Hematopoietic multipotent progenitor cell treated with erythropoietin and hydrocortisone succinate and interleukin-3 and kit ligand, for 6 days (in vitro differentiated cells): ENCODE results near the gene S1PR3.
"Not testable (repeated sequence)": the region's sequence is repeated elsewhere in the genome, so short reads cannot be mapped to it uniquely, and the experiment has no call there.

Experiments used
- DNase-seq: peaks from one replicate; pipeline ENCODE4 v3.0.0-alpha.2; 2015

The S1PR3 gene

GRCh38 chr9:88991066-88992034 lies at the start of gene S1PR3:
S1PR3 (plus strand) TSS chr9:88991468; CDS start chr9:89001201, 9,733 bp downstream.
- DNase-seq = no peak

GRCh38 chr9:88941586-88941985 lies 49.7 kb upstream of the S1PR3 start:
- not testable (repeated sequence) for DNase-seq

DNA sequence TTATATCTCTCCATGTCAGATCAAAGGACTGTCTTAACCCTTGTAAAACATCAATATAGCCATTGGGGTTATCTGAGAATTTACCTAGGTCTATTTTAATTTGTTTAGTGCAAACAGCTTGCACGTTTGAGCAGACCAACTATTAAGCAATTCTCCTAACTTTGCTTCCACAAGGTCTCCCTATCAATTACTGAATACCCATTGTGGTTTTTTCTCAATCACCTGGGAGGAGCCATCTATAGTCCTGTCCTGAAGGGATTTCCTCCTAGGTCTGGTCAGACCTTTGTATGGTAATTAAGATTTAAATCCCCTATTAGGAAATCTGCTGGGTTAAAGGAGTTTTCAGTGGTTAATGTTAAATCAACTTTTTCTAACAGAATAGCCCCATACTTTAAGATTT lies 48.9 kb upstream of the S1PR3 start:
- no peak for DNase-seq

GRCh38 chr9:88945636-88946333 lies 45.5 kb upstream of the S1PR3 start:
- no peak for DNase-seq

DNA sequence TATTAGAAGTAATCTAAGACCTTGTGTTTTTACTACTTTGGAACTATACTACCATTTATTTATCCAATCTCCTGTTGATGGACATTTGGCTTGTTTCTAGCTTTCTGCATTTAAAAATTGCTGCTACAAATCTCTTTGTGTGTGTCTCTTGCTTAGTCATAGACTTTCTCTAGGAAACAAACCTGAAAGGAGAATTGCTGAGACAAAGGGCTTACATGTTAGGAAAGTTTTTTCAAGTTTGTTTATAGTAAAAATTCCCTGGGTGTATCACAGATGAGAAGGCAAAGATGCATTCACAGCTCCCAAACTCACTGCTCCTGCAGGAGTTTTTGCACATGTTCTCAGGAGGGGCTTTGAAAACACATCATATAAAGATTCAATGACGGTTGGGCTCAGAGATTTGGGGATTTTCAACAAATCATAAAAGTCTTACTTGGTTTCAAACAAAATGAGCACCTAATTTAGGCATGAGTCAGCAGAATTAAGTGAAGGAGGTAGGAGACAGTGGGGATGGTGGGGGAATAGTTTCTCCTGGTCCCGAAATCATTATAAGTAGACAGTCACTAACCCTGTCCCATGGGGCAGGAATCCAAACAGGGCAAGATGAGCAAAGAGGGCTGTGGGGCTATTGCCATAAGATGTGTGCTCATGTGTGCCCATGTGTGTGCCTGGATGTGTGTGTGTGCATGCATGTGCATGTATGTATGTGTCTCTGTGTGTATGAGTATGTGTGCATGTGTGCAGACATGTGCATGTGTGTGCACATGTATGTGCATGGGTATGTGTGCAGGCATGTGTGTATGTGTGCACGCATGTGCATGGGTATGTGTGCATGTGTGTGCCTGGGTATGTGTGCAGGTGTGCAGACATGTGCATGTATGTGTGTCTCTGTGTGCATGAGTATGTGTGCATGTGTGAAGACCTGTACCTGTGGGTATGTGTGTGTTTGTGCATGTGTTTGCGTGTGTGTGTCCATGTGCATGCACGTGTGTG lies 43.4 kb upstream of the S1PR3 start:
- DNase-seq = no peak

DNA sequence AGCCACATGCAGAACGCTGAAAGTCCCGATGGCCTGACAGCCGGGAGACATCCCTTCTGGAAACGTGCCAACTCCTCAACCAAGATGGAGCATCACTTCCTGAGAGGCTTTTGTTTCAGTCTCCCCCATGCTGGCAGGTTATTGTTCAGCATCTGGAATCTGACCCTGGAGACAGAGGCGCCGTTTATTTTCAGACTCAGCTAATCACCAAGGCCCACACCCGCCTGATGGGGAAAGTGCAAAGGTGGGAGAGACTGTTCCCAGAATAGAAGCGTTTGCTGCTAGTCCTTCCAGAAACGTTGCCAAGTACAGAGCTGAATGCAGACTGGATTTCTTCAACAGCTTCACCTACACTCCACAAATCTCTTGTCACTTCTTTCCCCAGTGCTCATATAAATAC lies 41.8 kb upstream of the S1PR3 start:
- DNase-seq = no peak

GRCh38 chr9:88949961-88950340 lies 41.3 kb upstream of the S1PR3 start:
- no peak for DNase-seq

- no peak for DNase-seq
Observed at GRCh38 chr9:88950341-88951154, 40.7 kb upstream of the S1PR3 start.

- no peak for DNase-seq
Observed at GRCh38 chr9:88951155-88951542, 40.1 kb upstream of the S1PR3 start.

DNA sequence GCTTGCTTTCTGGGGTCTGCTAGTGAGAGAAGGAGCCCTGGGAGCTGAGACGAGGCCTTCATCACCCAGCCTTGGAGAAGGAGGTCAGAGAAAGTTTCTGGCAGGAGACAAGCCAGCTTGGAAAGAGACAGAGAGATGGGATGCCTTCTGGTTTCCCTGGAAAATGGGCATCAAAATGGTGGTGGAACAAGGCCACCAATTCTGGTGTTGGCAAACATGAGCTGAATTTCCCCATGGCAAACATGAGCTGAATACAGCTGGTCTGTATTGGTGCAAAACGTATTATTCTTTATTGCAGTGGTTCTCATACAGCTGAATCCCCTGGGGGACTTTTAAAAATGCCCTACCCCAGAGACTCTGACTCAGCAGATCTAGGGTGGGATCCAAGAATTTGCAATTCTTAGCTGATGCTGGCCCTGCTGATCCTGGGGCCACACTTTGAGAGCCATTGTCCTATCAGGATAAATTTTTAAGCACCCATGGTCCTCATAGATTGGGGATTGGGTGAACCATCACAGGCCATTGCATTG lies 39.1 kb upstream of the S1PR3 start:
- no peak for DNase-seq

DNA sequence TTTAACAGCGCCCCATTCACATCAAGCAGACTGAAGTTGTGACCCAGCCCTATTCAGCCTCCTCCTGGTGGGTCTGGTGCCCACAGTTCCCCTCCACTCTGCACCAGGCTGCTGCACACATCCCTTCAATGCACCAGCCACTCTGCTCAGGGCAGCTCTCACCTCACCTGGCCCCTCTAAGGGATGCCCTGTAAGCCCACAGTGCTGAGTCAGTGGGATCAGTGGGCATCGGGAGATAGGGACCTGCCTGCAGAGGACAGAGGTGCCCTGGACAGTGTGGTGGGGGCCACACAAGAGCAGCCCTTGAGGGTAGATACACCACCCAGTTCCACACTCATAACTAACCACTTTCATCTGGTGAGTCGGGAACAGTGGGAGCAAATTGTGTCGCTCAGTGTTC lies 38.3 kb upstream of the S1PR3 start:
- DNase-seq = no peak

GRCh38 chr9:88953381-88954029 lies 37.8 kb upstream of the S1PR3 start:
- DNase-seq = no peak

- DNase-seq = no peak
Observed at GRCh38 chr9:88954066-88954465, 37.2 kb upstream of the S1PR3 start.

- no peak for DNase-seq
Observed at GRCh38 chr9:88957526-88957925, 33.7 kb upstream of the S1PR3 start.

DNA sequence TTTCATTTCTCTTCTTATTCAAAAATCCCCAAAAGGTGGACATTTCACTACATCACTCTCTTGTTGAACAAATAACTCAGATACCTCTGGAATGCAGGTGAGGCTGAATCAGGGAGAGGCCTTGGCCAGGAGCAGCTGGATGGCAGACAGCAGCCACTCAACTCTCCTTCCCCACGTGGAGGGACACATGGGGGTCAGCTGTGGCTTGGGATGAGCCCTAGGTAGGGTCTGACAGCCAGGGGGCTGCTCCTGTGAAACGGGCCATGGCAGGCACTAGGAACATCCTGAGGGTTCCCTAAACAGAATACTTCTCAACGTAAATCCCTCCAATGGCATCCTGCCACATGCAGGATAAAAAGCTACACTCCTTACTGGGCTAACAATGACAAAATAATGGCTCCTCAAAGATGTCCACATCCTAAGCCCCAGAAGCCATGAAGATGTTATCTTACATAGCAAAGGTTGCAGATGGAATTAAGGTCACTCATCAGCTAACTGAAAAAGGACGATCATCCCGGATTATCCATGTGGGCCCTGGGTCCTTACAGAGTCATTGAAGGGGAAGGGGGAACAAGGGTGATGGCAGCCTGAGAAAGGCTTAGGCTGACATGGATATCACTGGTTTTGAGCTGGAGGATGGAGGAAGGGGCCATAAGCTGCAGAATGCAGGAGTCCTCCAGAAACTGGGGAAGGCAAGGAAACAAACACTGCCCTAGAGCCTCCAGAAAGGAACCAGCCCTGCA lies 31.4 kb upstream of the S1PR3 start:
- DNase-seq = no peak

- no peak for DNase-seq
Observed at GRCh38 chr9:88960632-88961031, 30.6 kb upstream of the S1PR3 start.

- DNase-seq = no peak
Observed at GRCh38 chr9:88965473-88965872, 25.8 kb upstream of the S1PR3 start.

GRCh38 chr9:88966894-88967676 lies 24.2 kb upstream of the S1PR3 start:
- DNase-seq = no peak

- no peak for DNase-seq
Observed at GRCh38 chr9:88968799-88969198, 22.5 kb upstream of the S1PR3 start.
